DMS53 (cell line): ENCODE data around the gene LMNA.
A peak's percentile ranks its signal among the peaks of the same experiment; 100 is the strongest.

Experiments
- DNase-seq: peaks from one replicate; lab custom pipeline; 2025; lab: John Stamatoyannopoulos, UW

LMNA gene

GRCh38 chr1:156082309-156083091 is 32.0 kb upstream of the LMNA start, which contains the start of gene MEX3A:
MEX3A (minus strand) TSS chr1:156082465; CDS start chr1:156081998, 467 bp downstream.
- peak; percentile 85 for DNase-seq

- DNase-seq, result no peak
These were observed 30.4 kb upstream of the LMNA start for GRCh38 chr1:156083800-156084790.

GRCh38 chr1:156086256-156086662 is 28.3 kb upstream of the LMNA start:
- peak; percentile 82 for DNase-seq

- DNase-seq, result no peak
These were observed 24.8 kb upstream of the LMNA start for GRCh38 chr1:156089704-156090103.

- no peak for DNase-seq
These were observed 24.2 kb upstream of the LMNA start for GRCh38 chr1:156090138-156090839.

GRCh38 chr1:156090840-156091188 is 23.7 kb upstream of the LMNA start:
- peak; percentile 95 for DNase-seq

GRCh38 chr1:156091610-156092009 is 22.9 kb upstream of the LMNA start:
- DNase-seq, result no peak

GRCh38 chr1:156095906-156096508 is 18.5 kb upstream of the LMNA start:
- DNase-seq, result no peak

GRCh38 chr1:156096640-156097391 is 17.7 kb upstream of the LMNA start:
- DNase-seq, result peak; percentile 91

- no peak for DNase-seq
These were observed 16.9 kb upstream of the LMNA start for GRCh38 chr1:156097499-156098178.

- DNase-seq, result no peak
These were observed 15.7 kb upstream of the LMNA start for GRCh38 chr1:156098784-156099183.

GRCh38 chr1:156099282-156099681 is 15.2 kb upstream of the LMNA start:
- no peak for DNase-seq

GRCh38 chr1:156100205-156100995 is 14.1 kb upstream of the LMNA start:
- no peak for DNase-seq

GRCh38 chr1:156101880-156102279 is 12.6 kb upstream of the LMNA start:
- DNase-seq, result no peak

- no peak for DNase-seq
These were observed 11.6 kb upstream of the LMNA start for GRCh38 chr1:156102633-156103511.

GRCh38 chr1:156103521-156103947 is 11.0 kb upstream of the LMNA start:
- no peak for DNase-seq

GRCh38 chr1:156104065-156104810 is 10.3 kb upstream of the LMNA start:
- DNase-seq, result peak; percentile 94
